Measurements from ENCODE around the gene LHPP. TPM values are rescaled to one million over a fixed set of nuclear protein-coding genes. Genes with fewer than 3 reads are reported as not detected.

The LHPP gene
- total and polyA plus RNA-seq, 4 experiments from 2014 or later = 17.9 to 22.4 (median 19.2) TPM

DNA sequence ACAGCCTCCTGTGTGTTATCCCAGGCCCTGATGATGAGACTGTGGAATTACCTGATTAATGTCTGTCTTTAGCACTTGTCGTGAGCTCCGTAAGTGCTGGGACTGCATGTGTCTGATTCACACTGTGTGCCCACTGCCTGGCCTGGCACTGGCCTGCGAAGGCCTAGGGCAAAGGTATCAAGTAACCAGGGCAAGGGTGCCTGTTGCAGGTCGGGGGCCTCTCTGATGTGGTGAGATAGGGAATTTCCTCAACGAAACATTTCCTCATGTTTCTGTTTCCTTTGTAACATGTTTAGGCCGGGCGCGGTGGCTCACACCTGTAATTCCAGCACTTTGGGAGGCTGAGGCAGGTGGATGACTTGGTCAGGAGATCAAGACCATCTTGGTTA, 50.4 kb downstream of the LHPP start:
- Mint-ChIP-seq H3K4me1 (peaks cover 0 to 2% (median 0%) of the 10 kb centered on the region in 4 donors), H3K4me3 (no peak overlapping the region), H3K27me3 (no peaks in the 10 kb centered on the region), H3K9me3 (no peaks in the 10 kb centered on the region), H3K27ac (no peak overlapping the region), H3K36me3 (peaks cover 3 to 15% of the 10 kb centered on the region in 2 donors)
- peaks cover 3% of the 10 kb centered on the region for H3K36me3 ChIP-seq (ENCODE audit: insufficient read depth, low read length)
- POLR2A ChIA-PET (ENCODE audit: partially characterized antibody) = no interaction called here
- H3K4me1 ChIP-seq (ENCODE audit: insufficient read depth, low read length) = no peaks in the 10 kb centered on the region
- no peak overlapping the region for H3K4me3 ChIP-seq (ENCODE audit: low read length in 2 of 2)
- CTCF ChIA-PET (ENCODE audit: partially characterized antibody) = interaction anchor here (1.1 kb wide), 1 partner anchor 17 kb away, joined by 3 read pairs; no protein-coding TSS in a partner anchor
- intact Hi-C loops (cut with micrococcal nuclease) = no loop called here
- no peak overlapping the region for H3K27ac ChIP-seq (ENCODE audit: low read depth, low read length)
- no peaks in the 10 kb centered on the region for H3K9me3 ChIP-seq (ENCODE audit: control insufficient read depth in 1 of 2, low read length in 2 of 2)
- H3K27me3 ChIP-seq (ENCODE audit: insufficient read depth, low read length) = no peaks in the 10 kb centered on the region
- DNase-seq = no peak

GRCh38 chr10:124512600-124512999, 51.0 kb downstream of the LHPP start:
- no peaks in the 10 kb centered on the region for H3K9me3 Mint-ChIP-seq
- intact Hi-C loops (cut with micrococcal nuclease) = no loop called here
- CTCF ChIA-PET (ENCODE audit: partially characterized antibody) = interaction anchor here (1.1 to 1.2 kb wide), 2 partner anchors 17 to 18 kb away, joined by 3 read pairs; no protein-coding TSS in a partner anchor
- Histone ChIP-seq H3K36me3 (ENCODE audit: insufficient read depth, low read length) (peaks cover 3% of the 10 kb centered on the region), H3K4me1 (ENCODE audit: insufficient read depth, low read length) (no peaks in the 10 kb centered on the region), H3K27me3 (ENCODE audit: insufficient read depth, low read length) (no peaks in the 10 kb centered on the region), H3K9me3 (ENCODE audit: control insufficient read depth in 1 of 2, low read length in 2 of 2) (no peaks in the 10 kb centered on the region), H3K27ac (ENCODE audit: low read depth, low read length) (no peak overlapping the region), H3K4me3 (ENCODE audit: low read length in 2 of 2) (no peak overlapping the region)
- DNase-seq = no peak
- peaks cover 0 to 2% (median 0%) of the 10 kb centered on the region in 4 donors for H3K4me1 Mint-ChIP-seq
- no peaks in the 10 kb centered on the region for H3K27me3 Mint-ChIP-seq
- H3K4me3 Mint-ChIP-seq = no peak overlapping the region
- H3K27ac Mint-ChIP-seq = no peak overlapping the region
- POLR2A ChIA-PET (ENCODE audit: partially characterized antibody) = no interaction called here
- peaks cover 7 to 15% of the 10 kb centered on the region in 2 donors for H3K36me3 Mint-ChIP-seq

- Mint-ChIP-seq H3K4me3 (no peak overlapping the region), H3K27me3 (no peaks in the 10 kb centered on the region), H3K4me1 (peaks cover 0 to 2% (median 0%) of the 10 kb centered on the region in 4 donors), H3K36me3 (peaks cover 9 to 12% of the 10 kb centered on the region in 2 donors), H3K9me3 (no peaks in the 10 kb centered on the region), H3K27ac (no peak overlapping the region)
- H3K4me1 ChIP-seq (ENCODE audit: insufficient read depth, low read length) = no peaks in the 10 kb centered on the region
- H3K9me3 ChIP-seq (ENCODE audit: control insufficient read depth in 1 of 2, low read length in 2 of 2) = no peaks in the 10 kb centered on the region
- H3K36me3 ChIP-seq (ENCODE audit: insufficient read depth, low read length) = peaks cover 3% of the 10 kb centered on the region
- no peak overlapping the region for H3K4me3 ChIP-seq (ENCODE audit: low read length in 2 of 2)
- intact Hi-C loops (cut with micrococcal nuclease) = no loop called here
- POLR2A ChIA-PET (ENCODE audit: partially characterized antibody) = no interaction called here
- DNase-seq = no peak
- no peaks in the 10 kb centered on the region for H3K27me3 ChIP-seq (ENCODE audit: insufficient read depth, low read length)
- CTCF ChIA-PET (ENCODE audit: partially characterized antibody) = no interaction called here
- no peak overlapping the region for H3K27ac ChIP-seq (ENCODE audit: low read depth, low read length)
Observed at GRCh38 chr10:124515244-124515970, 53.8 kb downstream of the LHPP start.

DNA sequence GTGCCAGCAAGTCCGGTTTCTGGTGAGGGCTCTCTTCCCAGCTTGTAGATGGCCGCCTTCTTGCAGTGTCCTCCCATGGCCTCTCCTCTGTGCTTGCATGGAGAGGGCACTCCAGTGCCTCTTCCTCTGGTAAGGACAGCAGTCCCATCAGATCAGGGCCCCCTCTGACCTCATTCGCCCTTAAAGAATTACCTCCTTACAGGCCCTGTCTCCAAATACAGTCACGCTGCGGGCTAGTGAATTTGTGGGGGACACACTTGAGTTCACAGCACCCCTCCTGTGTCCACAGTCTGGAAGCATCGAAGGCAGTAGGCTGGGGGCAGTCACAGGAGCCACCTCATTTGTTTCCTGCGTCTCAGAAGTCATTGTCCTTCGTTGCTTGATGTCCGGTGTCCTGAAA, 54.6 kb downstream of the LHPP start:
- no peak for DNase-seq
- Mint-ChIP-seq H3K36me3 (peaks cover 6 to 12% of the 10 kb centered on the region in 2 donors), H3K4me1 (peaks cover 0 to 1% (median 0%) of the 10 kb centered on the region in 4 donors), H3K27me3 (no peaks in the 10 kb centered on the region), H3K27ac (peak overlapping the region in 1 of 7 donors; percentile 64), H3K4me3 (no peak overlapping the region), H3K9me3 (no peaks in the 10 kb centered on the region)
- H3K36me3 ChIP-seq (ENCODE audit: insufficient read depth, low read length) = peaks cover 3% of the 10 kb centered on the region
- H3K4me1 ChIP-seq (ENCODE audit: insufficient read depth, low read length) = no peaks in the 10 kb centered on the region
- intact Hi-C loops (cut with micrococcal nuclease) = no loop called here
- no peaks in the 10 kb centered on the region for H3K27me3 ChIP-seq (ENCODE audit: insufficient read depth, low read length)
- H3K4me3 ChIP-seq (ENCODE audit: low read length in 2 of 2) = no peak overlapping the region
- CTCF ChIA-PET (ENCODE audit: partially characterized antibody) = no interaction called here
- POLR2A ChIA-PET (ENCODE audit: partially characterized antibody) = no interaction called here
- no peaks in the 10 kb centered on the region for H3K9me3 ChIP-seq (ENCODE audit: control insufficient read depth in 1 of 2, low read length in 2 of 2)
- no peak overlapping the region for H3K27ac ChIP-seq (ENCODE audit: low read depth, low read length)

DNA sequence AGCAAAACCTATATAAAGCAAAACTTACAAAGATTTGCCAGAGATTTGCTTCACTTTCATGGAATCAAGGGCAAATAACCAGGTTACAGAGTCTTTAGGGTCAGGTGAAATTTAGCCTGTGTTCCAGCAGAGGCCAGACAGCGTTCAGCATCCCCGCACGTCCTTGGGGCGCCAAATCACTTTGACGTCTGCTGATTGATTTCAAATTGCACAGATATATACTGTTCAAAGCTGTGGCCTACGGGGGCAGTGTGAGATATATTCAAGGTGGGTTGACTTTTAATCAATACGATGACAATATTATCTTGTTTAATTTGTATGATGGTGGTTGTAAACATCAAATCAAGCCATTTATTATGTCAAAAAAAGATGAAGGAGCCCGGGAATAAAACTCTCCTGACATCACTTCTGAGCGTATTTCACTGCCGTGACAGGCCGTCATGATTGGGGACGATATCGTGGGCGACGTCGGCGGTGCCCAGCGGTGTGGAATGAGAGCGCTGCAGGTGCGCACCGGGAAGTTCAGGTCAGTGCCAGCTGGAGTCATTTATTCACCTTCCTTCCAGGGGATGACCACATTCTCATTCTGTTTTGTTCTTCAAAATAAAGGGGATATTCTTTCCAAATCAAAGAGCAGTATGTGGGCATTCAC, 55.2 kb downstream of the LHPP start:
- no peak overlapping the region for H3K4me3 ChIP-seq (ENCODE audit: low read length in 2 of 2)
- no peaks in the 10 kb centered on the region for H3K9me3 ChIP-seq (ENCODE audit: control insufficient read depth in 1 of 2, low read length in 2 of 2)
- peaks cover 4 to 10% of the 10 kb centered on the region in 2 donors for H3K36me3 Mint-ChIP-seq
- H3K4me1 Mint-ChIP-seq = no peaks in the 10 kb centered on the region
- DNase-seq = no peak
- CTCF ChIA-PET (ENCODE audit: partially characterized antibody) = no interaction called here
- H3K9me3 Mint-ChIP-seq = no peaks in the 10 kb centered on the region
- intact Hi-C loops (cut with micrococcal nuclease) = no loop called here
- H3K27me3 ChIP-seq (ENCODE audit: insufficient read depth, low read length) = no peaks in the 10 kb centered on the region
- no peaks in the 10 kb centered on the region for H3K27me3 Mint-ChIP-seq
- peaks cover 3% of the 10 kb centered on the region for H3K36me3 ChIP-seq (ENCODE audit: insufficient read depth, low read length)
- H3K27ac ChIP-seq (ENCODE audit: low read depth, low read length) = no peak overlapping the region
- POLR2A ChIA-PET (ENCODE audit: partially characterized antibody) = no interaction called here
- H3K4me1 ChIP-seq (ENCODE audit: insufficient read depth, low read length) = no peaks in the 10 kb centered on the region
- no peak overlapping the region for H3K27ac Mint-ChIP-seq
- no peak overlapping the region for H3K4me3 Mint-ChIP-seq

DNA sequence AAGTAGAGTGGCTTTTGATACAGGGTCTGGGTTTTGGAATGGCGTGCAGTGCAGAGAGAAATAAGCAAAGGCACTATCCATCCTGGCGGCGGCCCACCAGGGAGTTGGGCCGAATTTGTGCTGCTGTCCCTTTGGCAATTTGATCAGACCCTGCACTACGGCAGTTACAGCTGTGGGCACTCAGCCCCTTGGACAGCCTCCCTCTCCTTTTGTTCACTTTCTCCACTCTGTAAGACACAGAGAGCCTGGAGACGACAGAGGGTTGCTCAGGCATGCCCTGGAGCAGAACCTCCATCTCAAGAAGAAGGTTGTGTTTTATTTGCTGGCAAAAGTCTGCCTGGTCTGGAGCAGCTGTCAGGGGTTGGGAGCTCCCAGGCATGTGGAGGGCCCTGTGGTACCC, 55.8 kb downstream of the LHPP start:
- H3K36me3 ChIP-seq (ENCODE audit: insufficient read depth, low read length) = peaks cover 3% of the 10 kb centered on the region
- Mint-ChIP-seq H3K4me1 (no peaks in the 10 kb centered on the region), H3K9me3 (no peaks in the 10 kb centered on the region), H3K27ac (no peak overlapping the region), H3K27me3 (no peaks in the 10 kb centered on the region), H3K4me3 (no peak overlapping the region), H3K36me3 (peaks cover 4 to 10% of the 10 kb centered on the region in 2 donors)
- H3K4me3 ChIP-seq (ENCODE audit: low read length in 2 of 2) = no peak overlapping the region
- no peaks in the 10 kb centered on the region for H3K4me1 ChIP-seq (ENCODE audit: insufficient read depth, low read length)
- ChIA-PET CTCF (ENCODE audit: partially characterized antibody) (no interaction called here), POLR2A (ENCODE audit: partially characterized antibody) (no interaction called here)
- H3K27ac ChIP-seq (ENCODE audit: low read depth, low read length) = no peak overlapping the region
- intact Hi-C loops (cut with micrococcal nuclease) = no loop called here
- no peaks in the 10 kb centered on the region for H3K27me3 ChIP-seq (ENCODE audit: insufficient read depth, low read length)
- no peak for DNase-seq
- no peaks in the 10 kb centered on the region for H3K9me3 ChIP-seq (ENCODE audit: control insufficient read depth in 1 of 2, low read length in 2 of 2)

GRCh38 chr10:124517931-124518330, 56.3 kb downstream of the LHPP start:
- no peak overlapping the region for H3K4me3 ChIP-seq (ENCODE audit: low read length in 2 of 2)
- Mint-ChIP-seq H3K27ac (no peak overlapping the region), H3K36me3 (peaks cover 4 to 10% of the 10 kb centered on the region in 2 donors), H3K9me3 (no peaks in the 10 kb centered on the region), H3K4me3 (no peak overlapping the region), H3K4me1 (no peaks in the 10 kb centered on the region), H3K27me3 (no peaks in the 10 kb centered on the region)
- no peaks in the 10 kb centered on the region for H3K4me1 ChIP-seq (ENCODE audit: insufficient read depth, low read length)
- CTCF ChIA-PET (ENCODE audit: partially characterized antibody) = no interaction called here
- no peak for DNase-seq
- H3K9me3 ChIP-seq (ENCODE audit: control insufficient read depth in 1 of 2, low read length in 2 of 2) = no peaks in the 10 kb centered on the region
- no peaks in the 10 kb centered on the region for H3K27me3 ChIP-seq (ENCODE audit: insufficient read depth, low read length)
- H3K27ac ChIP-seq (ENCODE audit: low read depth, low read length) = no peak overlapping the region
- intact Hi-C loops (cut with micrococcal nuclease) = no loop called here
- POLR2A ChIA-PET (ENCODE audit: partially characterized antibody) = no interaction called here
- H3K36me3 ChIP-seq (ENCODE audit: insufficient read depth, low read length) = peaks cover 3% of the 10 kb centered on the region

Data from CD4-positive, alpha-beta memory T cell (primary cell).